ENCODE data around the gene CARMIL3. TPM values are rescaled to one million over a fixed set of nuclear protein-coding genes. Genes with fewer than 3 reads are reported as not detected.

Gene CARMIL3
- total and polyA plus RNA-seq, 2 of the 8 experiments (the other 6 are each of a cell fraction or from before 2014, with no cell fraction given), result 6.0 to 9.0 TPM

DNA sequence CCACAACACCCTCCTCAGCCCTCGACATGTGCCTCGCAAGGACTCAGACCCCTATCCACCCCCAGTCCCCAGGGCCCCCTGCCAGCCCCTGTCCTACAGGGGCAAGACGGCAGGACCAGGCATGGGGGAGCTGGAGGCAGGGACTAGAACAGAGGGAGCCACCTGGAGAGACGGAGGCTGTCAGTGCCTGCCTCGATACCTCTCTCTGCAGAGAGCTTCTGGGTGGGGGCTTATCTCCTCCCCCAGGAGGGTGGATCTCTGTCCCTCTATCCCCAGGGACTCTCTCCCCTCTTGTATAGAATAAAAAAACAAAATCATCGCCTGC lies 17.6 kb downstream of the CARMIL3 start (continued):
- TF ChIP-seq, protein P1, sequence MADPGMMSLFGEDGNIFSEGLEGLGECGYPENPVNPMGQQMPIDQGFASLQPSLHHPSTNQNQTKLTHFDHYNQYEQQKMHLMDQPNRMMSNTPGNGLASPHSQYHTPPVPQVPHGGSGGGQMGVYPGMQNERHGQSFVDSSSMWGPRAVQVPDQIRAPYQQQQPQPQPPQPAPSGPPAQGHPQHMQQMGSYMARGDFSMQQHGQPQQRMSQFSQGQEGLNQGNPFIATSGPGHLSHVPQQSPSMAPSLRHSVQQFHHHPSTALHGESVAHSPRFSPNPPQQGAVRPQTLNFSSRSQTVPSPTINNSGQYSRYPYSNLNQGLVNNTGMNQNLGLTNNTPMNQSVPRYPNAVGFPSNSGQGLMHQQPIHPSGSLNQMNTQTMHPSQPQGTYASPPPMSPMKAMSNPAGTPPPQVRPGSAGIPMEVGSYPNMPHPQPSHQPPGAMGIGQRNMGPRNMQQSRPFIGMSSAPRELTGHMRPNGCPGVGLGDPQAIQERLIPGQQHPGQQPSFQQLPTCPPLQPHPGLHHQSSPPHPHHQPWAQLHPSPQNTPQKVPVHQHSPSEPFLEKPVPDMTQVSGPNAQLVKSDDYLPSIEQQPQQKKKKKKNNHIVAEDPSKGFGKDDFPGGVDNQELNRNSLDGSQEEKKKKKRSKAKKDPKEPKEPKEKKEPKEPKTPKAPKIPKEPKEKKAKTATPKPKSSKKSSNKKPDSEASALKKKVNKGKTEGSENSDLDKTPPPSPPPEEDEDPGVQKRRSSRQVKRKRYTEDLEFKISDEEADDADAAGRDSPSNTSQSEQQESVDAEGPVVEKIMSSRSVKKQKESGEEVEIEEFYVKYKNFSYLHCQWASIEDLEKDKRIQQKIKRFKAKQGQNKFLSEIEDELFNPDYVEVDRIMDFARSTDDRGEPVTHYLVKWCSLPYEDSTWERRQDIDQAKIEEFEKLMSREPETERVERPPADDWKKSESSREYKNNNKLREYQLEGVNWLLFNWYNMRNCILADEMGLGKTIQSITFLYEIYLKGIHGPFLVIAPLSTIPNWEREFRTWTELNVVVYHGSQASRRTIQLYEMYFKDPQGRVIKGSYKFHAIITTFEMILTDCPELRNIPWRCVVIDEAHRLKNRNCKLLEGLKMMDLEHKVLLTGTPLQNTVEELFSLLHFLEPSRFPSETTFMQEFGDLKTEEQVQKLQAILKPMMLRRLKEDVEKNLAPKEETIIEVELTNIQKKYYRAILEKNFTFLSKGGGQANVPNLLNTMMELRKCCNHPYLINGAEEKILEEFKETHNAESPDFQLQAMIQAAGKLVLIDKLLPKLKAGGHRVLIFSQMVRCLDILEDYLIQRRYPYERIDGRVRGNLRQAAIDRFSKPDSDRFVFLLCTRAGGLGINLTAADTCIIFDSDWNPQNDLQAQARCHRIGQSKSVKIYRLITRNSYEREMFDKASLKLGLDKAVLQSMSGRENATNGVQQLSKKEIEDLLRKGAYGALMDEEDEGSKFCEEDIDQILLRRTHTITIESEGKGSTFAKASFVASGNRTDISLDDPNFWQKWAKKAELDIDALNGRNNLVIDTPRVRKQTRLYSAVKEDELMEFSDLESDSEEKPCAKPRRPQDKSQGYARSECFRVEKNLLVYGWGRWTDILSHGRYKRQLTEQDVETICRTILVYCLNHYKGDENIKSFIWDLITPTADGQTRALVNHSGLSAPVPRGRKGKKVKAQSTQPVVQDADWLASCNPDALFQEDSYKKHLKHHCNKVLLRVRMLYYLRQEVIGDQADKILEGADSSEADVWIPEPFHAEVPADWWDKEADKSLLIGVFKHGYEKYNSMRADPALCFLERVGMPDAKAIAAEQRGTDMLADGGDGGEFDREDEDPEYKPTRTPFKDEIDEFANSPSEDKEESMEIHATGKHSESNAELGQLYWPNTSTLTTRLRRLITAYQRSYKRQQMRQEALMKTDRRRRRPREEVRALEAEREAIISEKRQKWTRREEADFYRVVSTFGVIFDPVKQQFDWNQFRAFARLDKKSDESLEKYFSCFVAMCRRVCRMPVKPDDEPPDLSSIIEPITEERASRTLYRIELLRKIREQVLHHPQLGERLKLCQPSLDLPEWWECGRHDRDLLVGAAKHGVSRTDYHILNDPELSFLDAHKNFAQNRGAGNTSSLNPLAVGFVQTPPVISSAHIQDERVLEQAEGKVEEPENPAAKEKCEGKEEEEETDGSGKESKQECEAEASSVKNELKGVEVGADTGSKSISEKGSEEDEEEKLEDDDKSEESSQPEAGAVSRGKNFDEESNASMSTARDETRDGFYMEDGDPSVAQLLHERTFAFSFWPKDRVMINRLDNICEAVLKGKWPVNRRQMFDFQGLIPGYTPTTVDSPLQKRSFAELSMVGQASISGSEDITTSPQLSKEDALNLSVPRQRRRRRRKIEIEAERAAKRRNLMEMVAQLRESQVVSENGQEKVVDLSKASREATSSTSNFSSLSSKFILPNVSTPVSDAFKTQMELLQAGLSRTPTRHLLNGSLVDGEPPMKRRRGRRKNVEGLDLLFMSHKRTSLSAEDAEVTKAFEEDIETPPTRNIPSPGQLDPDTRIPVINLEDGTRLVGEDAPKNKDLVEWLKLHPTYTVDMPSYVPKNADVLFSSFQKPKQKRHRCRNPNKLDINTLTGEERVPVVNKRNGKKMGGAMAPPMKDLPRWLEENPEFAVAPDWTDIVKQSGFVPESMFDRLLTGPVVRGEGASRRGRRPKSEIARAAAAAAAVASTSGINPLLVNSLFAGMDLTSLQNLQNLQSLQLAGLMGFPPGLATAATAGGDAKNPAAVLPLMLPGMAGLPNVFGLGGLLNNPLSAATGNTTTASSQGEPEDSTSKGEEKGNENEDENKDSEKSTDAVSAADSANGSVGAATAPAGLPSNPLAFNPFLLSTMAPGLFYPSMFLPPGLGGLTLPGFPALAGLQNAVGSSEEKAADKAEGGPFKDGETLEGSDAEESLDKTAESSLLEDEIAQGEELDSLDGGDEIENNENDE (IDR thresholded peaks at IDR 0.05; ENCODE audit: insufficient replicate concordance, low read length), result no peak
- TF ChIP-seq, protein P2, sequence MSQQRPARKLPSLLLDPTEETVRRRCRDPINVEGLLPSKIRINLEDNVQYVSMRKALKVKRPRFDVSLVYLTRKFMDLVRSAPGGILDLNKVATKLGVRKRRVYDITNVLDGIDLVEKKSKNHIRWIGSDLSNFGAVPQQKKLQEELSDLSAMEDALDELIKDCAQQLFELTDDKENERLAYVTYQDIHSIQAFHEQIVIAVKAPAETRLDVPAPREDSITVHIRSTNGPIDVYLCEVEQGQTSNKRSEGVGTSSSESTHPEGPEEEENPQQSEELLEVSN (IDR thresholded peaks at IDR 0.05), result no peak
- no peak for TF ChIP-seq RFX5 (IDR thresholded peaks at IDR 0.05; ENCODE audit: borderline replicate concordance, low read depth, low read length)
- no peak for TF ChIP-seq GABPA (IDR thresholded peaks at IDR 0.05; ENCODE audit: borderline replicate concordance, insufficient read depth, low read length)
- TF ChIP-seq CBX8 (IDR thresholded peaks at IDR 0.05; ENCODE audit: borderline replicate concordance, low read depth, low read length), result no peak
- TF ChIP-seq RXRA (IDR thresholded peaks at IDR 0.05; ENCODE audit: insufficient read depth, low read depth, low read length), result no peak
- TF ChIP-seq EZH2 (IDR thresholded peaks at IDR 0.05; ENCODE audit: low read depth, low read length, severe bottlenecking), result no peak

Measured in H1 (cell line).